H1 (cell line): Measurements from ENCODE around the gene ATP13A3. TPM values are rescaled to one million over a fixed set of nuclear protein-coding genes. Genes with fewer than 3 reads are reported as not detected.

Experiments
- CTCF ChIA-PET: fragments of 300-600 bp; sonication (Branson Sonifier 250); formaldehyde crosslinking; loops from one replicate; lab custom pipeline; 2021; ENCODE audit not compliant: partially characterized antibody; lab: Charles Lee
- POLR2A ChIA-PET: fragments of 300-600 bp; sonication (Branson Sonifier 250); formaldehyde crosslinking; loops from one replicate; lab custom pipeline; 2021; ENCODE audit warnings: inconsistent platforms; ENCODE audit not compliant: partially characterized antibody; lab: Charles Lee
- DNase-seq, 2 experiments: peaks; one replicate each; pipeline versions ENCODE4 v3.0.0 to v3.0.0-alpha.2; 2010 to 2022; ENCODE audit warnings: low spot score in 2 of 2, low read depth in 1 of 2, mixed read lengths in 1 of 2
- FAIRE-seq: peaks from 2 replicates; lab custom pipeline; 2011; peaks lifted over from hg19 to GRCh38; lab: Jason Lieb, UNC
- H2AFZ ChIP-seq: 2 replicates; pipeline ENCODE4 v1.8.1; 2012; ENCODE audit warnings: low read length, inconsistent platforms
- H2AK5ac ChIP-seq: 2 replicates; pipeline ENCODE4 v1.6.1; 2013; ENCODE audit warnings: low read depth, low read length
- H2BK120ac ChIP-seq: replicated peaks from 2 replicates; pipeline ENCODE3; 2013; ENCODE audit warnings: low read depth, low read length, inconsistent platforms
- H2BK12ac ChIP-seq: 2 replicates; pipeline ENCODE4 v1.6.1; 2013; ENCODE audit warnings: low read depth, low read length
- H2BK15ac ChIP-seq: 2 replicates; pipeline ENCODE4 v1.6.1; 2013; ENCODE audit warnings: low read length
- H2BK20ac ChIP-seq: 2 replicates; pipeline ENCODE4 v1.6.1; 2013; ENCODE audit warnings: low read length
- H2BK5ac ChIP-seq: 2 replicates; pipeline ENCODE4 v1.6.1; 2013; ENCODE audit warnings: low read depth, low read length
- H3K14ac ChIP-seq: 2 replicates; pipeline ENCODE4 v1.6.1; 2013; ENCODE audit warnings: inconsistent platforms; ENCODE audit not compliant: insufficient read length
- H3K18ac ChIP-seq: 2 replicates; pipeline ENCODE4 v1.6.1; 2013; ENCODE audit warnings: low read length; ENCODE audit errors: extremely low read depth
- H3K23ac ChIP-seq: 2 replicates; pipeline ENCODE4 v1.6.1; 2013; ENCODE audit warnings: inconsistent platforms; ENCODE audit not compliant: insufficient read length
- H3K23me2 ChIP-seq: 2 replicates; pipeline ENCODE4 v1.6.1; 2013; ENCODE audit warnings: low read depth, low read length
- H3K27ac ChIP-seq: 2 replicates; pipeline ENCODE4 v1.6.1; 2011; ENCODE audit warnings: low read depth, low read length, inconsistent platforms
- H3K27me3 ChIP-seq, 4 experiments: replicated peaks in 1 of 4; 1 replicate in 1 of 4; 2 replicates in 3 of 4; pipeline versions ENCODE4 v1.6.1 to v1.8.1; 2011 to 2013; ENCODE audit warnings: low read length in 3 of 4, mild to moderate bottlenecking in 3 of 4, inconsistent platforms in 2 of 4, mixed read lengths in 2 of 4, moderate library complexity in 1 of 4; ENCODE audit not compliant: control insufficient read depth in 3 of 4, insufficient read depth in 3 of 4; ENCODE audit errors: extremely low read depth in 1 of 4
- H3K36me3 ChIP-seq, 4 experiments: 2 replicates each; pipeline versions ENCODE4 v1.6.1 to v1.8.1; 2011 to 2013; ENCODE audit warnings: mild to moderate bottlenecking in 4 of 4, low read length in 3 of 4, moderate library complexity in 2 of 4, control low read depth in 1 of 4, inconsistent platforms in 1 of 4; ENCODE audit not compliant: insufficient read depth in 4 of 4, control insufficient read depth in 2 of 4
- H3K4ac ChIP-seq: replicated peaks from 2 replicates; pipeline ENCODE3; 2013; ENCODE audit warnings: low read length, low read depth, mixed read lengths, inconsistent platforms; ENCODE audit not compliant: insufficient read length
- H3K4me1 ChIP-seq, 4 experiments: replicated peaks in 1 of 4; 1 replicate in 1 of 4; 2 replicates in 3 of 4; pipeline versions ENCODE4 v1.6.1 to v1.8.1; 2011 to 2013; ENCODE audit warnings: low read length in 3 of 4, inconsistent platforms in 2 of 4, mixed read lengths in 1 of 4; ENCODE audit not compliant: insufficient read depth in 4 of 4, control insufficient read depth in 3 of 4
- H3K4me2 ChIP-seq, 2 experiments: 2 replicates each; pipeline versions ENCODE4 v1.6.1 to v1.8.1; 2011 to 2013; ENCODE audit warnings: low read depth in 2 of 2, low read length in 2 of 2, control low read depth in 1 of 2, inconsistent platforms in 1 of 2, mild to moderate bottlenecking in 1 of 2; ENCODE audit not compliant: insufficient read depth in 1 of 2
- H3K4me3 ChIP-seq, 4 experiments: fragments of 200-600, 300-600 bp in 1 of 4; sonication (generic), shearing (Covaris generic), sonication (Bioruptor Twin) in 1 of 4; 2 replicates each; pipeline versions ENCODE4 v1.5.1 to v1.8.1; 2011 to 2016; ENCODE audit warnings: low read length in 4 of 4, low read depth in 3 of 4, control low read depth in 2 of 4, inconsistent platforms in 2 of 4, mild to moderate bottlenecking in 2 of 4, mixed read lengths in 1 of 4, moderate library complexity in 1 of 4; ENCODE audit not compliant: insufficient read depth in 2 of 4; ENCODE audit errors: extremely low read depth in 1 of 4
- H3K56ac ChIP-seq: replicated peaks from 2 replicates; pipeline ENCODE3; 2013; ENCODE audit warnings: low read depth, mild to moderate bottlenecking, mixed read lengths, low read length, inconsistent platforms; ENCODE audit not compliant: insufficient read length
- H3K79me1 ChIP-seq: 2 replicates; pipeline ENCODE4 v1.6.1; 2013; ENCODE audit warnings: low read depth, low read length, control low read depth
- H3K79me2 ChIP-seq, 2 experiments: 2 replicates each; pipeline versions ENCODE4 v1.6.1 to v1.8.1; 2012 to 2013; ENCODE audit warnings: low read length in 2 of 2, mild to moderate bottlenecking in 2 of 2, inconsistent platforms in 1 of 2; ENCODE audit not compliant: insufficient read depth in 2 of 2, control insufficient read depth in 1 of 2
- H3K9ac ChIP-seq, 4 experiments: replicated peaks in 1 of 4; 1 replicate in 1 of 4; 2 replicates in 3 of 4; pipeline versions ENCODE4 v1.6.1 to v1.8.1; 2011 to 2013; ENCODE audit warnings: low read depth in 3 of 4, low read length in 3 of 4, control low read depth in 2 of 4, mild to moderate bottlenecking in 2 of 4, moderate library complexity in 2 of 4, inconsistent platforms in 1 of 4; ENCODE audit errors: extremely low read depth in 1 of 4
- H3K9me3 ChIP-seq, 2 experiments: 2 replicates each; pipeline versions ENCODE4 v1.6.1 to v1.8.1; 2012 to 2013; ENCODE audit warnings: mild to moderate bottlenecking in 2 of 2, moderate library complexity in 2 of 2, control low read depth in 1 of 2, inconsistent platforms in 1 of 2, low read depth in 1 of 2, low read length in 1 of 2, mixed read lengths in 1 of 2; ENCODE audit not compliant: insufficient read depth in 2 of 2
- H4K20me1 ChIP-seq, 2 experiments: replicated peaks in 1 of 2; 2 replicates each; pipeline versions ENCODE3 to v1.8.1; 2011 to 2013; ENCODE audit warnings: inconsistent platforms in 2 of 2, low read length in 2 of 2, mild to moderate bottlenecking in 1 of 2; ENCODE audit not compliant: insufficient read depth in 2 of 2, control insufficient read depth in 1 of 2
- H4K5ac ChIP-seq: 2 replicates; pipeline ENCODE4 v1.6.1; 2013; ENCODE audit warnings: low read length, low read depth, mixed read lengths, inconsistent platforms; ENCODE audit not compliant: insufficient read length
- H4K8ac ChIP-seq: 2 replicates; pipeline ENCODE4 v1.8.0; 2013; ENCODE audit warnings: mild to moderate bottlenecking, moderate library complexity, low read length, inconsistent platforms; ENCODE audit not compliant: insufficient read depth; ENCODE audit errors: extremely low read depth
- H4K91ac ChIP-seq: replicated peaks from 2 replicates; pipeline ENCODE3; 2013; ENCODE audit warnings: low read length, mixed read lengths, inconsistent platforms; ENCODE audit not compliant: insufficient read length
- WGBS, 2 experiments: shearing (Covaris generic) in 1 of 2; methylation state at CpG; one replicate each; pipeline versions ENCODE4 v1.1.6 to v1.1.7; 2013 to 2015; ENCODE audit warnings: low lambda C conversion rate in 2 of 2, mixed read lengths in 2 of 2, inconsistent platforms in 1 of 2, low coverage in 1 of 2, missing lambda C conversion rate in 1 of 2; ENCODE audit not compliant: insufficient replicate concordance in 2 of 2, insufficient coverage in 1 of 2, insufficient read length in 1 of 2; ENCODE audit errors: extremely low coverage in 1 of 2, missing lambda C conversion rate in 1 of 2; 5-methylcytosine and 5-hydroxymethylcytosine counted together
- polyA plus RNA-seq, 7 experiments: library from polyadenylated mRNA; depleted of rRNA in 3 of 7; stranded (reverse) in 5 of 7; unstranded in 2 of 7; fragments of >200 nt in 5 of 7; fragments of 200-250 nt in 2 of 7; gene quantifications; 1 replicate in 5 of 7; 2 replicates in 1 of 7; 4 replicates in 1 of 7; pipeline versions ENCODE4 v1.2.1 to v1.2.3, GENCODE V29; 2011 to 2013; ENCODE audit warnings: missing spikeins in 2 of 7, mixed read lengths in 2 of 7
- total RNA-seq: library from RNA; stranded (reverse); fragmentation: NEBNext Ultra II Directional; extraction: Animal tissue kit (Norgen Biotek cat#: 25700); gene quantifications from 2 replicates; pipeline ENCODE4 v1.2.1, GENCODE V29; 2021

ATP13A3 gene
- total and polyA plus RNA-seq, 2 of the 8 experiments (the other 6 are each of a cell fraction or from before 2014, with no cell fraction given), result 18.6 to 92.2 TPM

DNA sequence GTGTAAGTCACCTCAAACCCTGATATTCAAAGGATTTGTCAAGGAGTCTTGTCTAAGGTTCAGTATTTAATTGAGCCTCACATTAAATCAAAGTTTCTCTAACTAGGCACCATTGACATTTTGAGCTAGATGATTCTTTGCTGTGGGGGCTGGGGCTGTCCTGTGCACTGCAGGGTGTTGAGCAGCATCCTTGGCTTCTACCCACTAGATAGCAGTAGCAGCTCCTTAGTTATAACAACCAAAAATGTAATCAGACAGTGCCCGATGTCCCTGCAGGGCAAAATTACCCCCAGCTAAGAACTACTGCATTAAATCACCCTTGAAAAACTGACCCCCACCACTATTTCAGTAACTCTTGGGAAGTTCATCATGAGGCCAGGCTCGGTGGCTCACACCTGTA, 17.3 kb upstream of the ATP13A3 start:
- FAIRE-seq, result no peak
- H3K36me3 ChIP-seq, result no peaks in the 10 kb centered on the region
- H2BK20ac ChIP-seq, result no peak overlapping the region
- H3K4me2 ChIP-seq, result no peak overlapping the region
- H4K91ac ChIP-seq, result no peak overlapping the region
- H2AK5ac ChIP-seq, result no peak overlapping the region
- H3K79me2 ChIP-seq, result no peaks in the 10 kb centered on the region
- H3K4me3 ChIP-seq, result no peak overlapping the region
- no peak overlapping the region for H2AFZ ChIP-seq
- H3K23me2 ChIP-seq, result no peaks in the 10 kb centered on the region
- H3K4me1 ChIP-seq, result no peaks in the 10 kb centered on the region
- H3K23ac ChIP-seq, result no peak overlapping the region
- H4K8ac ChIP-seq, result no peak overlapping the region
- no peaks in the 10 kb centered on the region for H3K79me1 ChIP-seq
- POLR2A ChIA-PET, result interaction anchor here (0.7 to 1.0 kb wide), 3 partner anchors 10 to 130 kb away, joined by 3 to 4 read pairs (median 3); no protein-coding TSS in a partner anchor
- H3K9ac ChIP-seq, result no peak overlapping the region
- H3K18ac ChIP-seq, result no peak overlapping the region
- 82% methylated on average over 2 of the region's 2 CpGs; no CpG with 5 or more reads in 1 of the 2 experiments for WGBS, 2 experiments
- H4K5ac ChIP-seq, result no peak overlapping the region
- DNase-seq, result peak in 1 of 2 experiments; percentile 14
- no peak overlapping the region for H2BK15ac ChIP-seq
- no peak overlapping the region for H3K4ac ChIP-seq
- H3K27ac ChIP-seq, result no peak overlapping the region
- H3K14ac ChIP-seq, result no peak overlapping the region
- no peak overlapping the region for H3K56ac ChIP-seq
- H2BK120ac ChIP-seq, result no peak overlapping the region
- H3K27me3 ChIP-seq, result no peaks in the 10 kb centered on the region
- CTCF ChIA-PET, result interaction anchor here (1.6 to 1.9 kb wide), 5 partner anchors 10 to 36 kb away, joined by 4 to 8 read pairs (median 5); partner anchors contain the start of gene ATP13A3
- no peaks in the 10 kb centered on the region for H3K9me3 ChIP-seq
- H2BK12ac ChIP-seq, result no peak overlapping the region
- no peak overlapping the region for H2BK5ac ChIP-seq
- H4K20me1 ChIP-seq, result no peaks in the 10 kb centered on the region
